B cell (primary cell): ENCODE results near the gene DDX23. TPM values are rescaled to one million over a fixed set of nuclear protein-coding genes. Genes with fewer than 3 reads are reported as not detected.

ENCODE experiments used
- ATAC-seq: fragments of 200-7000 bp; cut with Tn5 transposase; one replicate; pipeline ENCODE4 v1.10.0; 2021; ENCODE audit warnings: low read depth, mild to moderate bottlenecking, moderate number of reproducible peaks, moderate library complexity
- CTCF ChIA-PET: fragments of 350-600 bp; sonication (Branson Sonifier 250); formaldehyde crosslinking; loops from one replicate; lab custom pipeline; 2021; ENCODE audit warnings: antibody characterized with exemption, inconsistent platforms; lab: Charles Lee
- POLR2A ChIA-PET: fragments of 350-600 bp; sonication (Branson Sonifier 250); formaldehyde crosslinking; loops from one replicate; lab custom pipeline; 2021; ENCODE audit warnings: antibody characterized with exemption; lab: Charles Lee
- DNase-seq: peaks from one replicate; pipeline ENCODE4 v3.0.0; 2013
- H2AFZ ChIP-seq: 2 replicates; pipeline ENCODE4 v1.6.1; 2012; ENCODE audit warnings: mild to moderate bottlenecking, low read depth, low read length; ENCODE audit not compliant: insufficient read depth, poor library complexity, severe bottlenecking
- H3K27ac ChIP-seq, 2 donors: 1 replicate in 1 of 2; 2 replicates in 1 of 2; pipeline ENCODE4 v1.5.1; 2012 to 2013; ENCODE audit warnings: low read length in 2 of 2, mild to moderate bottlenecking in 2 of 2, moderate library complexity in 1 of 2
- H3K27me3 ChIP-seq, 4 experiments: fragments of 200-600 bp in 1 of 4; sonication (generic) in 1 of 4; replicated peaks in 1 of 4; 1 replicate in 2 of 4; 2 replicates in 2 of 4; pipeline versions ENCODE4 v1.6.1 to v1.7.0; 2013 to 2016; ENCODE audit warnings: low read length in 3 of 4, mild to moderate bottlenecking in 2 of 4, mixed read lengths in 1 of 4, moderate library complexity in 1 of 4; ENCODE audit not compliant: insufficient read depth in 4 of 4, control insufficient read depth in 3 of 4; ENCODE audit errors: control extremely low read depth in 1 of 4
- H3K36me3 ChIP-seq, 2 experiments: replicated peaks in 1 of 2; 1 replicate in 1 of 2; 2 replicates in 1 of 2; pipeline versions ENCODE4 v1.6.1 to v1.7.1; 2013; ENCODE audit warnings: low read length in 1 of 2; ENCODE audit not compliant: insufficient read depth in 2 of 2, control insufficient read depth in 1 of 2; ENCODE audit errors: control extremely low read depth in 1 of 2, extremely low read depth in 1 of 2
- H3K4me1 ChIP-seq, 2 donors: fragments of 200-600 bp in 1 of 2; sonication (generic) in 1 of 2; 1 replicate in 1 of 2; 2 replicates in 1 of 2; pipeline versions ENCODE4 v1.5.1 to v1.6.1; 2013 to 2017; ENCODE audit warnings: low read length in 2 of 2; ENCODE audit not compliant: control insufficient read depth in 2 of 2, insufficient read depth in 2 of 2
- H3K4me2 ChIP-seq: replicated peaks from 2 replicates; pipeline ENCODE3; 2012; ENCODE audit warnings: mild to moderate bottlenecking, low read depth, low read length; ENCODE audit not compliant: poor library complexity, severe bottlenecking
- H3K4me3 ChIP-seq, 5 experiments: fragments of 200-600 bp in 1 of 5; sonication (generic) in 1 of 5; 1 replicate in 3 of 5; 2 replicates in 2 of 5; pipeline versions ENCODE4 v1.5.1 to v1.7.0; 2011 to 2016; ENCODE audit warnings: low read length in 4 of 5, mild to moderate bottlenecking in 4 of 5, low read depth in 2 of 5, control low read depth in 1 of 5, moderate library complexity in 1 of 5; ENCODE audit not compliant: insufficient read depth in 1 of 5; ENCODE audit errors: control extremely low read depth in 1 of 5, extremely low read depth in 1 of 5
- H3K79me2 ChIP-seq: fragments of 200-600 bp; sonication (generic); one replicate; pipeline ENCODE4 v1.6.0; 2016; ENCODE audit warnings: low read length; ENCODE audit not compliant: control insufficient read depth, insufficient read depth
- H3K9ac ChIP-seq: fragments of 200-600 bp; sonication (generic); 2 replicates; pipeline ENCODE4 v1.6.1; 2017; ENCODE audit warnings: mild to moderate bottlenecking, low read length, moderate library complexity
- H3K9me3 ChIP-seq, 3 donors: one replicate each; pipeline versions ENCODE4 v1.6.1 to v1.7.1; 2013; ENCODE audit warnings: low read length in 2 of 3; ENCODE audit not compliant: control insufficient read depth in 2 of 3, insufficient read depth in 1 of 3; ENCODE audit errors: control extremely low read depth in 1 of 3
- H4K20me1 ChIP-seq: 2 replicates; pipeline ENCODE4 v1.6.0; 2012; ENCODE audit warnings: mild to moderate bottlenecking, low read length; ENCODE audit not compliant: insufficient read depth, control insufficient read depth, poor library complexity, severe bottlenecking
- H3K27ac Mint-ChIP-seq: one replicate; pipeline ENCODE4 v1.8.0; 2021; ENCODE audit warnings: mixed read lengths
- H3K27me3 Mint-ChIP-seq: one replicate; pipeline ENCODE4 v1.8.0; 2021; ENCODE audit warnings: mixed read lengths
- H3K4me1 Mint-ChIP-seq: one replicate; pipeline ENCODE4 v1.8.0; 2021; ENCODE audit warnings: mixed read lengths
- H3K4me3 Mint-ChIP-seq: one replicate; pipeline ENCODE4 v1.8.0; 2021; ENCODE audit warnings: mixed read lengths
- H3K9me3 Mint-ChIP-seq: one replicate; pipeline ENCODE4 v1.8.0; 2022; ENCODE audit warnings: mixed read lengths; ENCODE audit not compliant: insufficient read depth
- EZH2 ChIP-seq: IDR thresholded peaks from 2 replicates; pipeline ENCODE4 v1.6.1; 2012; ENCODE audit warnings: borderline replicate concordance, low read depth, mild to moderate bottlenecking, moderate library complexity, low read length; ENCODE audit not compliant: insufficient read depth, poor library complexity, severe bottlenecking
- WGBS: methylation state at CpG from one replicate; pipeline ENCODE4 v1.1.5; 2013; ENCODE audit warnings: missing lambda C conversion rate; ENCODE audit not compliant: insufficient coverage; 5-methylcytosine and 5-hydroxymethylcytosine counted together
- intact Hi-C: fragments of 100-400 bp; cut with micrococcal nuclease; formaldehyde crosslinking; loops from one replicate; pipeline ENCODE4 v1.10.0; 2022
- polyA plus RNA-seq: library from polyadenylated mRNA; depleted of rRNA; stranded (reverse); fragments of >200 nt; gene quantifications from 2 replicates; pipeline ENCODE4 v1.2.3, GENCODE V29; 2012
- total RNA-seq, 2 donors: library from RNA; stranded (reverse); fragments of 120-200 nt in 1 of 2; gene quantifications; 1 replicate in 1 of 2; 2 replicates in 1 of 2; pipeline versions ENCODE4 v1.2.3 to v1.2.4, GENCODE V29; 2013 to 2022
- TF ChIP-seq, protein P1 (sequence below): fragments of 200-600 bp; IDR thresholded peaks from one replicate; pipeline ENCODE4 v1.8.0; 2022; ENCODE audit warnings: antibody characterized with exemption, mild to moderate bottlenecking

The DDX23 gene
- total and polyA plus RNA-seq, 2 donors (not counting 1 experiment from before 2014, with no cell fraction given), result 76.1 to 135 TPM

DNA sequence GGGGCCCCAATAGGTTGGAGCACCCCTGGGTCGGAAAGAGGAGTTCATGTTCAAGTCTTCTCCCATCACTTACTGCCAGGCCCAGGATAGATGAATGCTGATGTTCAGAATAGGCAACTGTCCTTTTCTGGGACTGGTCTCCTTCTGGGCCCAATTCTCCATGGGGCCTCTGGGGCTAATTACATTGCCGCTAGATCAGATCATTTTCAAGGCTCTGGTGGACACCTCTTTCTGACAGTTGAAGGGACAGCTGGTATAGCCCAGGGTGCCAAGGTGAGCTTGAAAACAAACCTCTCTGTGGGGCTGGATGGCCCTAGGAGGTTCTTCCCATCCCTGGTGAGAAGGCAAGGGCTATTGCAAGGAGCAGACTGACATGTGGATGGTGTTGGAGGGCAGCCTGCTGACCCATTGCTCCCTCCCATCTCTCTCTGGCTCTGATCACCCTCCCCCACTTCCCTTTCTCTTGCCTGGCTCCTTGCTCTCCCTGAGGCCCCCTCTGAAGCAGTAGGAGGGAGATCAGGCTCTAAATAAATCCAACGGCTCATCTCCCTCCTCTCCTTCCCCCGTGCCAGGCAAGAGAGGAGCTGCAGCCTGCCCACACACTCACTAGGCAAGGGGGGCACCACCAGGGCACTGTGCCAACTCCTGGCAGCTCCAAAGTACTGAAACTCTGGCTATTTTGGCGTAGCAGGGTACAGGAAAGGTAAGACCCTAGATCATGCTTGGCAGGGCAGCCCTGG is 31.8 kb downstream of the DDX23 start:
- Histone ChIP-seq H3K9me3 (no peaks in the 10 kb centered on the region), H3K79me2 (no peaks in the 10 kb centered on the region), H4K20me1 (peaks cover 13% of the 10 kb centered on the region), H3K27ac (no peak overlapping the region), H3K27me3 (peaks cover 0 to 31% (median 16%) of the 10 kb centered on the region in 4 experiments), H3K4me3 (no peak overlapping the region), H2AFZ (no peak overlapping the region), H3K4me2 (no peak overlapping the region), H3K36me3 (no peaks in the 10 kb centered on the region), H3K4me1 (peaks cover 23 to 24% of the 10 kb centered on the region in 2 donors), H3K9ac (no peak overlapping the region)
- peak overlapping the region; percentile 87 for H3K4me3 Mint-ChIP-seq
- ATAC-seq (no peak), DNase-seq (no peak)
- CTCF ChIA-PET, result interaction anchor here (0.8 to 1.5 kb wide), 4 partner anchors 8 to 32 kb away, joined by 3 to 6 read pairs (median 4); partner anchors contain the start of gene DDX23
- 64% methylated on average over 4 of the region's 5 CpGs for WGBS
- peaks cover 12% of the 10 kb centered on the region for H3K27me3 Mint-ChIP-seq
- TF ChIP-seq, protein P1, sequence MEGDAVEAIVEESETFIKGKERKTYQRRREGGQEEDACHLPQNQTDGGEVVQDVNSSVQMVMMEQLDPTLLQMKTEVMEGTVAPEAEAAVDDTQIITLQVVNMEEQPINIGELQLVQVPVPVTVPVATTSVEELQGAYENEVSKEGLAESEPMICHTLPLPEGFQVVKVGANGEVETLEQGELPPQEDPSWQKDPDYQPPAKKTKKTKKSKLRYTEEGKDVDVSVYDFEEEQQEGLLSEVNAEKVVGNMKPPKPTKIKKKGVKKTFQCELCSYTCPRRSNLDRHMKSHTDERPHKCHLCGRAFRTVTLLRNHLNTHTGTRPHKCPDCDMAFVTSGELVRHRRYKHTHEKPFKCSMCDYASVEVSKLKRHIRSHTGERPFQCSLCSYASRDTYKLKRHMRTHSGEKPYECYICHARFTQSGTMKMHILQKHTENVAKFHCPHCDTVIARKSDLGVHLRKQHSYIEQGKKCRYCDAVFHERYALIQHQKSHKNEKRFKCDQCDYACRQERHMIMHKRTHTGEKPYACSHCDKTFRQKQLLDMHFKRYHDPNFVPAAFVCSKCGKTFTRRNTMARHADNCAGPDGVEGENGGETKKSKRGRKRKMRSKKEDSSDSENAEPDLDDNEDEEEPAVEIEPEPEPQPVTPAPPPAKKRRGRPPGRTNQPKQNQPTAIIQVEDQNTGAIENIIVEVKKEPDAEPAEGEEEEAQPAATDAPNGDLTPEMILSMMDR, result no peak
- TF ChIP-seq EZH2, result no peak
- no peaks in the 10 kb centered on the region for H3K9me3 Mint-ChIP-seq
- POLR2A ChIA-PET, result no interaction called here
- H3K4me1 Mint-ChIP-seq, result peaks cover 24% of the 10 kb centered on the region
- intact Hi-C loops, result no loop called here
- no peak overlapping the region for H3K27ac Mint-ChIP-seq
